HG02588 (cell line): ENCODE data around the gene MTA2.

Experiments
- ATAC-seq: cut with Tn5 transposase; IDR thresholded peaks from one replicate; pipeline ENCODE4 v1.9.1; 2021; ENCODE audit warnings: mild to moderate bottlenecking, moderate library complexity; ENCODE audit not compliant: unreplicated experiment

Gene MTA2

GRCh38 chr11:62548545-62549335 is 52.9 kb downstream of the MTA2 start:
- no peak for ATAC-seq

DNA sequence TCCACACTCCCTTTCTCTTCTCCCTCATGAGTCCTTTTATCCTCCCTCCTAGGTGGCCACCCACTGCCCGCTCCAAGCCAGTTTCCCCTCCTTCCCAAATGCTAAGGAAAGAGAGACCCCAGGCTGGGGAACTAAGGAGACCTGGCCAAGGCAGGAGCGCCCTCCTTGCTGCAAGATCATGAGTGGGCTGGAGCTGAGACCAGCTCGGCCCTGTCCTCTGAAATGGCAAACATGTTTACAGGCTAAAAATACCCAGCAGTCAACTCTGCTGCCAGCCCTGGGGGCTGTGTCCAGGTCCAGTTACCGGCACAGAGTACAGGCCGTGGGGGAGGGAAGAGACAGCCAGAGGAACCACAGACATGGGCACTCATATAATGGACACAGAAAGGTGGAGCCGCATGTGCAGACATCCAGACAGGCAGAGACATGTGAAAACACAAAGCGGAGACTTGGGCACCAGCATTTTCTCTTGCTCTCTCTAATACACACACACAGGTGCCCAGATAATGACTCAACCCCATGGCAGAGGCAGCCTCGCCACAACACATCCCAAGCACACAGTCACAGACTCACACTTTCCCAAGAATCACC is 53.9 kb downstream of the MTA2 start:
- no peak for ATAC-seq

GRCh38 chr11:62546929-62547625 is 54.6 kb downstream of the MTA2 start:
- ATAC-seq: no peak

DNA sequence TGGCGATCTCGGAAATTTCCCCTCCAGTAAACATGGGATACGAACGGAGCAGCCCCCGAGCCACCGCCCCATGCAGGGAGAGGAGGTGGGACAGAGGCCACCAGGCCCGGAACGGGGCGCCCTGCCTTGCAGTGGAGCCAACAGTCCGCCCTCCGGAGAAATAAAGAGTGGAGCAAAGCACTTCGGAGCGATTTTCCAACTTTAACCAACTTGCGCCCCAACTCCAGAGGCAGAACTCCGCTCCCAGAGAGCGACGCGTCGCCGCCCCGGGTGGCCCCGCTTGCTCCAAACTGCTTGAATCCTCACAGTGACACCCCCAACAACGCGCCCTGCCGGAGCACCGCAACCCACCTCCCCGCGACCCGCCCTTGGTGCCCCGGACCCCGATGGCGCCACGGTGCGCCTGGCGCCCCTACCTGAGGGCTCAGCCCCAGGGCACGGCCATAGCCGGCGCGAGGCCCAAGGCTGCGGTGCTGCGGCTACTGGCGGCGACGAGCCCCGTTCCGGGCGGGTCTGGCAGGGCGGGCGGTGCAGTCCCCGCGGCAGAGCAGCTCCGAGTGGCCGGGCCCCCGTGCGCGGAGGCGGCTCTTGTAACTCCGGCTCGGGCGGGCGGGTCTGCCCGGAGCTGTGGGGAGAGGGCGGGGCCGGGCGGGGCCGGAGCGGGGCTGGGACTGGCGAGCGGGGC is 55.3 kb downstream of the MTA2 start, which contains the start of gene AHNAK:
Gene AHNAK, minus strand, starts transcription at position 563 of the 685 bp plus-strand sequence. CDS start 10,708 bp downstream, outside the sequence.
- no peak for ATAC-seq

DNA sequence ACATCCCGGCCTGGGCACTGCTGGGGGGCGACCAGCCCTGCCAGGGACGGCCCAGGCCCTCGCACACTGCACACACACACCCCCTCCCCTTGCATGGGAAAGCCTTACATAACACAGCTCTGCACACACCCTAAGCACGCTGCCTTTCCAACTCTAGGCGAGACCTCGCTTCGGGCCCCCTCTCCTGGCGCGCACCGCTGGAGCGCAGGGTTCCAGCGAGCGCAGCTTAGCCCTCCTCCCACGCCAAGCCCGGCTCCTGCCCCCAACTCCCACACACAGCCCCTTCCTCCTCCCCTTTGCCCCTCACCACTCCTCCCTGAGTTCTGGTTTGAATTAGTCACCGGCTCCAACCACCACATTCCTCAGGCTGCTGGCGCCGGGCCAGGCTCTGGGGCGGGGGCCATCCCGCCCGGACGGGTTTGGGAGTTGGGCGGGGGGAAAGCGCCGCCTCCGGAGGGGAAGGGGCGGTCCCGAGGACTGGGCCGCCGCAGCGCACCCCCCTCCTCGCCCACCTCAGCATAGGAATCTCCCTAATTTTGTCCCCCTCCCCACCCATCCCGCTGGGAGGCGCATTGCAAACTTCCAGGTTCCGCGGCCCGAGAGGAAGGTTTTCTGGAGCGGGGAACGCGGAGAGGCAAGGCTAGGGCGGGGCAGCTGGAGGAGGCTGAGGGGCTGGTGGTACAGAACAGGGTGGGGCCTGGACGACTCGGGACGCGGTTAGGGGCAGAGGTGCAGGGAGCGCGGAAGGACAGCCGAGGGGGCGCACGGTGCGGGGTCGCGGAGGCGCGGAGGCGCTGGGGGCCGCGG is 56.0 kb downstream of the MTA2 start:
- ATAC-seq: no peak

GRCh38 chr11:62544581-62545436 is 56.9 kb downstream of the MTA2 start:
- ATAC-seq: no peak

GRCh38 chr11:62543680-62544444 is 57.8 kb downstream of the MTA2 start:
- ATAC-seq: no peak
